Measurements from ENCODE around the gene ARHGEF7.

DNA sequence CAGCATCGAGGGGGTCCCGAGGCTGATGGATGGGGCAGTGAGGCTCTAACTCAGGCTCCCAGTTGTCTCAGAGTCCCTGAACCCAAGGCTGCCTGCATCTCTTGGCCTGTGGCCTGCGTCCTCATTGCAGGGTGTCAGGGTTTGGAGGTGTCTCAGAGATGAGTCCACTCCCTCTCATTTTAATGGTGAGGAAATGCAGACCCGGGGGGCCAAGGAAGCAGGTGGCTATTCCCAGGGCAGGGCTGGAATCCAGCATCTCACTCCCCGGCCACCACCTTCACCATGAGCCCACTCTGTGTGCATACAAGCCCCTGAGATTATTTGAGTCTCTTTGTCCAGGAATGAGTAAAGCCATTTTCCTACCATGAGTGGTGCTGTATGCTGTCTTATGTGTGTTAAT lies 226.8 kb downstream of the ARHGEF7 start:
- TF ChIP-seq, protein P1, sequence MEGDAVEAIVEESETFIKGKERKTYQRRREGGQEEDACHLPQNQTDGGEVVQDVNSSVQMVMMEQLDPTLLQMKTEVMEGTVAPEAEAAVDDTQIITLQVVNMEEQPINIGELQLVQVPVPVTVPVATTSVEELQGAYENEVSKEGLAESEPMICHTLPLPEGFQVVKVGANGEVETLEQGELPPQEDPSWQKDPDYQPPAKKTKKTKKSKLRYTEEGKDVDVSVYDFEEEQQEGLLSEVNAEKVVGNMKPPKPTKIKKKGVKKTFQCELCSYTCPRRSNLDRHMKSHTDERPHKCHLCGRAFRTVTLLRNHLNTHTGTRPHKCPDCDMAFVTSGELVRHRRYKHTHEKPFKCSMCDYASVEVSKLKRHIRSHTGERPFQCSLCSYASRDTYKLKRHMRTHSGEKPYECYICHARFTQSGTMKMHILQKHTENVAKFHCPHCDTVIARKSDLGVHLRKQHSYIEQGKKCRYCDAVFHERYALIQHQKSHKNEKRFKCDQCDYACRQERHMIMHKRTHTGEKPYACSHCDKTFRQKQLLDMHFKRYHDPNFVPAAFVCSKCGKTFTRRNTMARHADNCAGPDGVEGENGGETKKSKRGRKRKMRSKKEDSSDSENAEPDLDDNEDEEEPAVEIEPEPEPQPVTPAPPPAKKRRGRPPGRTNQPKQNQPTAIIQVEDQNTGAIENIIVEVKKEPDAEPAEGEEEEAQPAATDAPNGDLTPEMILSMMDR (IDR thresholded peaks at IDR 0.05) = no peak
- TF ChIP-seq POLR2A (IDR thresholded peaks at IDR 0.05) = no peak
